Activated T-helper 1 cell treated with Interleukin-2 at 50 U/mL for 16 hours (primary cell): ENCODE data around the gene SLAMF6.
"Not testable (repeated sequence)": the region's sequence is repeated elsewhere in the genome, so short reads cannot be mapped to it uniquely, and the experiment has no call there.

Experiments used
- DNase-seq: peaks from one replicate; pipeline ENCODE4 v3.0.0-alpha.2; 2020; ENCODE audit warnings: low read depth

Gene SLAMF6

DNA sequence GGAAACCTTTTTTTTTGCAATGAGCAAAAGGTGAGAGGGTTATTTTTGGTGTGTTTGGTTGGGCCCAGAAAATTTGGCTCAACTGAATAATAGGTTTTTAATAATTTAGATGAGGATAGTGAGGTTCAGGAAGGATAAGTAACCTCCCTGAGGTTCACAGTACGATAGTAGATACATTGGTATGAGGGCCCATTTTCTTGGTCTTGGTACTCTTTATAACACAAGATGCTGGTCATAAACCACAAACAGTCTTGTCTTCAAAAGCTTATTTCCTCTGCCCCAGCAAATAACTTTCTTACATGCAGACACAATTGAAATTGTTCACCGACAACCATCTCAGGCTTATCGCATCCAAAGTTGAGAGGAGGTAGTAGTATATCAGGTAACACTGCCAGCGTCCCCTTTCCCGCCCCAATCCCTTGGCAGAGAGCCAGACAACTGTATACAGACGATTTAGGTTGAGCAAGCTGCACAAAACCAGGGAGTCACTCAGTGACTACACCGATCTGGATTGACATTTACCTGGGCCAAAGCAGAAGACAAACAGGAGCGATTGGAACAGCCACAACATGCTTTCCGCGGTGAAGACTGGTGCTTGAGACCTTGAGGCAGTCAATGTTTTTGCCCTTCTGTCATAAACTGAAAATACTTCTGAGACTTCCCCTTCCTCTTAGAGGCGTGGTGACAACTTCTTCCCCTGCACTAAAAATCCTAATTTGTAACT lies at the start of gene SLAMF6:
Gene SLAMF6 (minus strand): TSS at position 634 of the 724 bp plus-strand sequence. CDS start 63 bp downstream, at position 571.
- DNase-seq: peak; percentile 18

DNA sequence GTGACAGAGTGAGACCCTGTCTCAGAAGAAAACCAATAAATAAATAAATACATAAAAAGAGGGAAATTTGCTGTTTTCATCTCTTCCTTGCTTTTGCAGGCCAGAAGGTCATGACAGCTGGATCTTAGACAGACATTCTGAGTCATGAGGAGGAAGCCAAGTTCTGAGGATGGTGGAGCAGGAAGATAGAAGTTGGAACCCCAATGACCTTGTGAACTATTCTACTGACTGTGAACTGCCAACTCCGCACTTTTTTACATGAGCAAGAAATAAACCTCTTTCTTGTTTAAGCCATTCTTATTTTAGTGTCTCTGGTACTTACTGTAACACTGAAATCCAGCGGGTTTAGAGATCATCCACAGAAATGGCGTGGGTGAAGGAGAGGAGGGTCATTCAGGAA lies 47.8 kb upstream of the SLAMF6 start:
- DNase-seq: no peak

DNA sequence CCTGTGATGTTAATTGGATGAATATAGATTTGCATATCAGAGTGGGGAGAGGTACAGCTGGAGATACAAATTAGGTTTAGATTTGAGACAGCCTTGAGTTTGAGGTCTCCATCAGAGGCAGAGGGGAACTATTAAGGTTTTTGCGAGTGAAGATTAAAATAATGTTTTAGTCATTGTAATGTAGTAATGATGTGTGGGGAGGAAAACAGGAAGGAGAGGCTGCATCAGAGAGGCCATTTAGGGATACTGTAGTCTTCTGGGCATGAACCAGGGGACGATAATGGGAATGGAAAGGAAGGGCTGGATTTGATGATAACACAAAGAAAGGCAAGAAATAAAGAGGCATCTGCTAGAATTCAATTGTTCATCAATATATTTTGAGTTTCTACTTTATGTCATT lies 46.8 kb upstream of the SLAMF6 start:
- no peak for DNase-seq

DNA sequence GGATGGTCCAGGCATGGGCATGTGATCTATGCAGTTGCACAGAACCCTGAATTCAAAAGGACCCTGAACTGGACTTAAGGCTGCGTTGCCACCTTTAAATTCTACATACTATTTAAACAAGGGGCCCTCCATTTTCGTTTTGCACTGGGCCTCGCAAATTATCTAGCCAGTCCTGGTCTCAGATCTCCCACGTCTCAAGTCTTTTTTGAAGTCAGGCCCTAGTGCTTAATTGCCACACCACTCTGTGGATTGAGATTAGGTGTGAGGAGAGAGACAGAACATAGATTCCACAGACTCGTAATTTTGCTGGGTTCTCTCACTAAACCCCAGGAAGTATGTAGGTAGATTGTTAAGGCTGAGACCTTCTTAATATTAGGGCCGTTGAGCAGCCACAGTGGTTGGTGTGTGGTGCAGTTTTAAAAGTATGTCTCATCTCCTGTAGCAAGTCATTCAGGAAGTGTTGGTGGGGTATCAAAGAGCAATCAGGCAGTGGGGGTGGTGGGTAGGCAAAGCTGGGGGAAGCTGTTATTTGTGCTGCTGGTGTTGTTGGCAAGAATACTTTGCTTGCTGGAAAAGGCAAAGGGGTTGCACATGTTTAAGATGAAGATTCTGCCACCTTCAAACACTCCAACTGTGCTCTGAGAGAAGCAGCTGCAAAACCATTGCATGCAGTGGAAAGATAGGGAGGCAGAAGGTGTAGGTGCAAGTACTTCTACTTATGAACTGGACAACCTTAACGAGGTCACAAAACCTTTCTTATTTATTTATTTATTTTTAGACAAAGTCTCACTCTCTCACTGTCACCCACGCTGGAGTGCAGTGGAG lies 45.0 kb upstream of the SLAMF6 start:
- DNase-seq: peak; percentile 56

GRCh38 chr1:160567341-160567740 lies 44.3 kb upstream of the SLAMF6 start:
- DNase-seq: no peak

DNA sequence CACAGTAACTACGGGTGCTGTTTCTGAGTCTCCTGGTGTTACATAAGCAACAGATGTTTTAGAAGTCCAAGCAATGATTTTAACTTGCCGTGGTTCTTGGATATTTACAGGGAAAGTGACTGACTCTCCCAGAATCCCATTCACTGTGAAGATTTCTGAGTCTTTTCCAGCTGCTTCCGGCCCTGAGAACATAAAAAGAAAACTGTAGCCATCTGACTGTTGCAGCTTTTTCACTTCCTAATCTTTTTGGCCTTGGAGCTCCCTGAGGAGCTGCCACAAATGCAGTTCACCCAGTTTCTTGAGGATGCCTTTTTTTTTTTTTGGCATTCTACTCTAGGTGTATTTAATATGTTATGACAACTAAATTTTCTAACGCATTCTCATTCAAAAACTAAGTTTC lies 42.5 kb upstream of the SLAMF6 start:
- no peak for DNase-seq

GRCh38 chr1:160563230-160563629 lies 40.2 kb upstream of the SLAMF6 start:
- not testable (repeated sequence) for DNase-seq

GRCh38 chr1:160562745-160563144 lies 39.7 kb upstream of the SLAMF6 start:
- not testable (repeated sequence) for DNase-seq

DNA sequence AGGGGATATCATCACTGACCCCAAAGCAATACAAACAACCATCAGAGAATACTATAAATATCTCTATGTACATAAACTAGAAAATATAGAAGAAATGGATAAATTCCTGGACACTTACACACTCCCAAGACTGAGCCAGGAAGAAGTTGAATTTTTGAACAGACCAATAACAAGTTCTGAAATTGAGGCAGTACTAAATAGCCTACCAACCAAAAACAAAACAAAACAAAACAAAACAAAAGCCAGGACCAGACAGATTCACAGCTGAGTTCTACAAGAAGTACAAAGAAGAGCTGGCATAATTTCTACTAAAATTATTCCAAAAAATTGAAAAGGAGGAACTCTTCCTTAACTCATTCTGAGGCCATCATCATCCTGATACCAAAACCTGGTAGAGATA lies 37.8 kb upstream of the SLAMF6 start:
- DNase-seq: no peak

DNA sequence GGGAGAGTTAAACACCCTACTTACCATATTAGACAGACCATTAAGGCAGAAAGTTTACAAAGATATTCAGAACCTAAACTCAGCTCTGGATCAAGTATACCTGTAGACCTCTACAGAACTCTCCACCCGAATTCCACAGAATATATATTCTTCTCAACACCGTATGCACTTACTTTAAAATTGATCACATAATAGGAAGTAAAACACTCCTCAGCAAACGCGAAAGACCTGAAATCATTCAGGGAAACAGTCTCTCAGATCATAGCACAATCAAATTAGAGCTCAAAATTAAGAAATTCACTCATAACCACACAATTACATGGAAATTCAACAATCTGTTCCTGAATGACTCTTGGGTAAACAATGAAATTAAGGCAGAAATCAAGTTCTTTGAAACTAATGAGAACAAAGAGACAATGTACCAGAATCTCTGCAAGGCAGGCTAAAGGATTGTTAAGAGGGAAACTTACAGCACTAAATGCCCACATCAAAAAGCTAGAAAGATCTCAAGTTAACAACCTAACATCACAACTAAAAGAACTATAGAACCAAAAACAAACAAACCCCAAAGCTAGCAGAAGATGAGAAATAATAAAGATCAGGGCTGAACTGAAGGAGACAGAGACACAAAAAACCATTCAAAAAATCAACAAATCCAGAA lies 37.1 kb upstream of the SLAMF6 start:
- DNase-seq: no peak

GRCh38 chr1:160559437-160559836 lies 36.4 kb upstream of the SLAMF6 start:
- DNase-seq: not testable (repeated sequence)

- no peak for DNase-seq
Observed at GRCh38 chr1:160558660-160559380, 35.8 kb upstream of the SLAMF6 start.

DNA sequence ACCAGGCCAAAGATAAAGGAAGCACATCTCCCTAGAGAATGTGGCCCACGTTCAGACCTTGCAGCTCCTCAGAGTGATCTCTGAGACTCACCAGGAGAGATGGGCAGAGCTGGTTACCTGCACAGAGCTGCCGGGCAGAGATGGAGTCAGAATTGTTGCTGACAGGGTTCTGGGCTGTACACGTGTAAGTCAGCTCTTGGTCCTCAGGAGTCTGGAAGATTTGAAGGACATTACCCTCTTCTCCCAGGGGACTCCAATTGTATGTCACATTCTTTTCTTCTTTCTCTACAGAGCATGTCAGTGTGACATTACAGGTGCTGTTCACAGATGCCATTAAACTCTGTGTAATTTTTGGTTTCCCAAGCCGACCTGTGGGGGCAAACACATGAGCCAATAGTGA lies 30.7 kb upstream of the SLAMF6 start:
- DNase-seq: no peak

DNA sequence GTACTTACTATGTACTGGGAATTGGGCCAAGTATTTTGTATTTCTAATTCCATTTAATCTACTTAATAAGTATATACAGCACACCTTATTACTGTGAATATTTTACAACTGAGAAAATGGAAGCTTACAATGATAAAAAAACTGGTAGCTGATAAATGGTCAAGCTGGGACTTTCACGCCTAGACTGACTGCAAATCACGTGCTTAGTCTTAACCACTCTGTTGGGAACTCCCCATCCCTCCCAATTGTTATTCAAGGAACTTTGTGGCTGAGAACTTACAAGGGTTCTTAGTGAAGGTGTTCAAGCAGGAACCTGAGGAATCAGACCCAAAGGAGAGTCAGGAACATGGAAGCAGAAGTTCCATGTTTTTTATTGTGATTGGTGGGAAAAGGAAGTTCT lies 29.4 kb upstream of the SLAMF6 start:
- DNase-seq: no peak

DNA sequence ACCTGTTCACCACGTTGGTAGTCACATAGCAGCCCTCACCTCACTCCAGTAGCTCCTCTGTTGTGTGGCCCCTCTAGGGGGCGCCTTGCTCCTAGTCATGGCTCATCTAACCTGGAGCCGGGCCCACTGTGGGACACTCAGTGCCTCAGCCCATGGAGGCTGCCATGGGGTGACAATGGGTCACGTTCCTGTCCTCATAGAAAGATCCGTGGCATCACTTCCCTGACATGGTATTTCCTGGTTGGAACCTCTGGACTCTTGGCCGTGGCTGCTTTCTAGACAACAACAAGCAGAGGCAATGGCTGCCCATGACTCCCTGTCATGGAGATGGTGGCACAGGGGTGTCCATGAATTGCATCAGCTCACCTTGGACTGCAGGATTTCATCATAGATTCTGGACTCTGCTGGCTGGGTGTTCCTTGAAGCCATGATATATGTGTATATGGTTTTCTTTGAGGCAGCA lies 27.5 kb upstream of the SLAMF6 start:
- DNase-seq: peak; percentile 23

- no peak for DNase-seq
Observed at GRCh38 chr1:160549665-160550006, 26.6 kb upstream of the SLAMF6 start.

GRCh38 chr1:160548960-160549664 lies 26.1 kb upstream of the SLAMF6 start:
- DNase-seq: no peak

DNA sequence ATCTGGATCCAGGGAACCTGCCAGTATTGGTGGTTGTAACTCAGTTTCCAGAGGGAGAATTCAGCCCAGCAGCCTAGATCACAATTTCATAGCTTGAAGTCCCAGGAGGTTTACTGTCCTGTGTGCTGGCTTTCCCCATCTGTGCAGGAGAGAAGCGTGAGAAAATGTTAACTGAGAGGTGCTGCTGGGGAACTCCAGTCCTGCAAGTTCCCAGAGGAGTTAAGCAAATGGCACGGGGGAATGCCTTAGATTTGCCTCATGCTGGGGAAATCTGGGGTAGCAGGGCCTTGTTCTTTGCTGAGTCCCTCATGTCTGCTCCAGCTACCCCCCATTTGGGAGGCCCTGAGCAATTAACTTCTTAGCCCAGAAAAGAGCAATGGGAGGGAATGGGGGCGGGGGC lies 25.1 kb upstream of the SLAMF6 start:
- no peak for DNase-seq

- no peak for DNase-seq
Observed at GRCh38 chr1:160547422-160547821, 24.4 kb upstream of the SLAMF6 start.

DNA sequence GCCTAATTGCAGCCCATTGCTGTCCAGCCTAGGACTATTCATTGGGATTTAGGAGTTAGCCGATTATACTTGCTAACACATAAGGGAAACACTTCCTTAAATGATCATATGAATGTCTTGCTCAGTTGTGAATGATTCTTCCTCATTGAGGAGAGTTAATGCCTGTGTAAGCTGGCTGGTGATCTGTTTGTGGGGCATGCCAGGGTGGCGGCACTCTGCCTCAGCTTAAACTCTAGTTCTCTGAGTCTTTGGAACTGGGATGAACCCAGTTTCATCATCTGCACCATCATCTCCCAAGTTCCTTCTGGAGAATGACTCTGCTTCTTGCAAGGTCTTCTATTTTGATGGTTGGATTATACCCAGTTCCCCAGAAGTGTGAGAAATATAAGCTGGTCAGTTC lies 23.9 kb upstream of the SLAMF6 start:
- no peak for DNase-seq

- DNase-seq: no peak
Observed at GRCh38 chr1:160544647-160545046, 21.6 kb upstream of the SLAMF6 start.
